Kidney epithelial cell (primary cell): ENCODE results near the gene ABCB8. TPM values are rescaled to one million over a fixed set of nuclear protein-coding genes. Genes with fewer than 3 reads are reported as not detected.

Experiments
- DNase-seq: peaks from one replicate; pipeline ENCODE4 v3.0.0-alpha.2; 2010; ENCODE audit warnings: low read depth
- H3K27me3 ChIP-seq: 2 replicates; pipeline ENCODE4 v1.6.0; 2011; ENCODE audit warnings: low read length; ENCODE audit not compliant: control insufficient read depth, insufficient read depth
- H3K36me3 ChIP-seq: 2 replicates; pipeline ENCODE4 v1.5.1; 2011; ENCODE audit warnings: low read length; ENCODE audit not compliant: control insufficient read depth, insufficient read depth
- H3K4me3 ChIP-seq: 2 replicates; pipeline ENCODE4 v1.5.1; 2011; ENCODE audit warnings: low read depth, mild to moderate bottlenecking, control low read depth, low read length
- total RNA-seq: library from RNA; depleted of rRNA; stranded (reverse); fragments of >200 nt; gene quantifications from 2 replicates; pipeline ENCODE4 v1.2.3, GENCODE V29; 2015
- TF ChIP-seq, protein P1 (sequence below): IDR thresholded peaks from 2 replicates; pipeline ENCODE4 v1.5.1; 2011; ENCODE audit warnings: mild to moderate bottlenecking, moderate library complexity, low read length, control low read depth, inconsistent platforms; ENCODE audit not compliant: insufficient read depth, poor library complexity, severe bottlenecking

ABCB8 gene
- total RNA-seq, 1 donor from 2014 or later, result 37.1 TPM

DNA sequence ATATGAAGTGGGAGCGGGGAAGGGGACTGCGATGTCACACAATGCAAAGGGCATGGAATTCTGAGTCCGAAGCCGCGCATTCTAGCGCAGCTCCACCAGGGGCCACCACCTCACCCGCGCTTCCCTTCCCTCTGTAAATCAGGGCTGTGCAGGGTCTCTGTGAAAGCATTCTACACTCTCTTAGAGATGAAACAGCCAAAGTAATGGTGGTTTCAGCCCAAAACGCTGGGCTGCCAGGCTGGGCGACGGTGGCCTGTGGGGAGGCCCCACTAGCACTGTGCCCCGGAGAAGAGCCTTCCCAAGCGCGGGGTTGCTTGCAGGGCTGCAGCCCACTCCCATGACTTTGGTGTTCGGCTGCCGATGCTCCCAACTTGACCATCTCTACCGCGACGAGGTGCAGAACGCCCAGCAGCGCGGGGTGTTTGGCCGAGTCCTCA, 15.3 kb upstream of the ABCB8 start:
- peaks cover 52% of the 10 kb centered on the region for H3K27me3 ChIP-seq
- no peak for DNase-seq
- H3K36me3 ChIP-seq, result no peaks in the 10 kb centered on the region
- no peak overlapping the region for H3K4me3 ChIP-seq
- TF ChIP-seq, protein P1, sequence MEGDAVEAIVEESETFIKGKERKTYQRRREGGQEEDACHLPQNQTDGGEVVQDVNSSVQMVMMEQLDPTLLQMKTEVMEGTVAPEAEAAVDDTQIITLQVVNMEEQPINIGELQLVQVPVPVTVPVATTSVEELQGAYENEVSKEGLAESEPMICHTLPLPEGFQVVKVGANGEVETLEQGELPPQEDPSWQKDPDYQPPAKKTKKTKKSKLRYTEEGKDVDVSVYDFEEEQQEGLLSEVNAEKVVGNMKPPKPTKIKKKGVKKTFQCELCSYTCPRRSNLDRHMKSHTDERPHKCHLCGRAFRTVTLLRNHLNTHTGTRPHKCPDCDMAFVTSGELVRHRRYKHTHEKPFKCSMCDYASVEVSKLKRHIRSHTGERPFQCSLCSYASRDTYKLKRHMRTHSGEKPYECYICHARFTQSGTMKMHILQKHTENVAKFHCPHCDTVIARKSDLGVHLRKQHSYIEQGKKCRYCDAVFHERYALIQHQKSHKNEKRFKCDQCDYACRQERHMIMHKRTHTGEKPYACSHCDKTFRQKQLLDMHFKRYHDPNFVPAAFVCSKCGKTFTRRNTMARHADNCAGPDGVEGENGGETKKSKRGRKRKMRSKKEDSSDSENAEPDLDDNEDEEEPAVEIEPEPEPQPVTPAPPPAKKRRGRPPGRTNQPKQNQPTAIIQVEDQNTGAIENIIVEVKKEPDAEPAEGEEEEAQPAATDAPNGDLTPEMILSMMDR, result peak; percentile 80

DNA sequence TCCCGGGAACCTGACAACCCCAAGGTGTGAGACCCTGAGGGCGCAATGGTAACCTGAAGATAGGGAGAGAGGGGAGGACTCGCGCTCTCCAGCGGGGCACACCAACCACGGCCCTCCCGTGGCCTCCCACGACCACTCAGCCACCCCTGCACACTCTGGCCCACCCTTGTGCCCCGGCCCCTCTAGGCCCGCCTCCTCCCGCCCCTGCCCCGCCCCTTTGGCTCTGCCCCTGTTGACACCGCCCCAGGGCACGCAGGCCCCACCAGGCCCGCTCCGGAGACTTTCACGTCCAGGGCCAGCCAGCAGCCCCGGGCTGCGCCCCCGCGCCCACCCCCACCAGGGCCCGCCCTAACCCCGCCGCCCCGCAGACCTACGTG, 14.9 kb upstream of the ABCB8 start:
- no peak for DNase-seq
- TF ChIP-seq, protein P1, result no peak
- Histone ChIP-seq H3K4me3 (peak overlapping the region; percentile 24), H3K36me3 (no peaks in the 10 kb centered on the region), H3K27me3 (peaks cover 56% of the 10 kb centered on the region)

DNA sequence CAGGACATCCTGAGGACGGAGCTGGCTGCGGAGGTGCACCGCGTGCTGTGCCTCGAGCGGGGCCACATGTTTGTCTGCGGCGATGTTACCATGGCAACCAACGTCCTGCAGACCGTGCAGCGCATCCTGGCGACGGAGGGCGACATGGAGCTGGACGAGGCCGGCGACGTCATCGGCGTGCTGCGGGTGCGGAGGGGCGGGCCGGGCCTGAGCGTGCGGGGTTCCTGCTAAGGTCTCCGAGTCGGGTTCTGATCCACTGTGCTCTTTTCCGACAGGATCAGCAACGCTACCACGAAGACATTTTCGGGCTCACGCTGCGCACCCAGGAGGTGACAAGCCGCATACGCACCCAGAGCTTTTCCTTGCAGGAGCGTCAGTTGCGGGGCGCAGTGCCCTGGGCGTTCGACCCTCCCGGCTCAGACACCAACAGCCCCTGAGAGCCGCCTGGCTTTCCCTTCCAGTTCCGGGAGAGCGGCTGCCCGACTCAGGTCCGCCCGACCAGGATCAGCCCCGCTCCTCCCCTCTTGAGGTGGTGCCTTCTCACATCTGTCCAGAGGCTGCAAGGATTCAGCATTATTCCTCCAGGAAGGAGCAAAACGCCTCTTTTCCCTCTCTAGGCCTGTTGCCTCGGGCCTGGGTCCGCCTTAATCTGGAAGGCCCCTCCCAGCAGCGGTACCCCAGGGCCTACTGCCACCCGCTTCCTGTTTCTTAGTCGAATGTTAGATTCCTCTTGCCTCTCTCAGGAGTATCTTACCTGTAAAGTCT, 14.3 kb upstream of the ABCB8 start:
- H3K4me3 ChIP-seq, result peak overlapping the region; percentile 24
- no peak for DNase-seq
- TF ChIP-seq, protein P1, result no peak
- peaks cover 59% of the 10 kb centered on the region for H3K27me3 ChIP-seq
- H3K36me3 ChIP-seq, result no peaks in the 10 kb centered on the region

DNA sequence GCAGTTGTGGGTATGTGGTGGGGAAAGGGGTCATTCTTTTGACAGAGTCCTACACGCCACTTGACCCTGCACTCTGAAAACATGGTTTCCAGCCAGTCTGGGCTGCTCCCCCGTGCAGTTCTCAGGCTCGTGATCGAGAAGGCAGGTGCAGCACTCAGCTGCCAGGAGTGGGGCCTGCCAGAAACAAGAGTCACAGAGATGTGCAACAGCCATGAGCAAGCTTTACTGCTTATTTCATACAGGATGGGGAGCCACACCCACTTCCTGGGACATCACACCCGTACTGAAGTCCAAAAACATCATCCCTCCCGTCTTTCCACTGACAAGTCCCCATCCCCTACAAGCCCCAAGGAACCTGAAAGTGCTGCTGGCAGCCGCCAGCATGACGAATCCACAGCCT, 13.3 kb upstream of the ABCB8 start:
- TF ChIP-seq, protein P1, result no peak
- DNase-seq, result no peak
- Histone ChIP-seq H3K36me3 (no peaks in the 10 kb centered on the region), H3K4me3 (no peak overlapping the region), H3K27me3 (peaks cover 66% of the 10 kb centered on the region)

DNA sequence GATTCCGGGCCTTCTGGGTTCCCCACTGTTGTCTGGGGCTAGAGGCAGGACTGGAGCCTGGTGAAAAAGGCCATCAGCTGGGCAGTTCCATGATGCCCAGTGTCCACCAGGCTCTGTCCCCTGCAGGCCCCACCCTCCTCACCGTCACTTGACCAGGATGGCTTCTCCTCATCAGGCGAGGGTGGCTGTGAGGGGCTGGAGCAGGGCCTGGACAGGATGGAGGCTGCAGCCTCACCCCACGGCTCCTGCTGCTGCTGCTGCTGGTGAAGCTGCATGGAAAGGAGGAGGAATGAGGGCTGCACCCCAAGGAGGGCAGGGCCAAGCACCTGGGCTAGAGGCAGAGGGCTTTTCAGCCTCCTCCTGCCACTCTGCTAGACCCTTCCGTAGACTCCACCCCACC, 12.3 kb upstream of the ABCB8 start:
- H3K36me3 ChIP-seq, result no peaks in the 10 kb centered on the region
- H3K27me3 ChIP-seq, result peaks cover 64% of the 10 kb centered on the region
- DNase-seq, result no peak
- TF ChIP-seq, protein P1, result no peak
- no peak overlapping the region for H3K4me3 ChIP-seq

DNA sequence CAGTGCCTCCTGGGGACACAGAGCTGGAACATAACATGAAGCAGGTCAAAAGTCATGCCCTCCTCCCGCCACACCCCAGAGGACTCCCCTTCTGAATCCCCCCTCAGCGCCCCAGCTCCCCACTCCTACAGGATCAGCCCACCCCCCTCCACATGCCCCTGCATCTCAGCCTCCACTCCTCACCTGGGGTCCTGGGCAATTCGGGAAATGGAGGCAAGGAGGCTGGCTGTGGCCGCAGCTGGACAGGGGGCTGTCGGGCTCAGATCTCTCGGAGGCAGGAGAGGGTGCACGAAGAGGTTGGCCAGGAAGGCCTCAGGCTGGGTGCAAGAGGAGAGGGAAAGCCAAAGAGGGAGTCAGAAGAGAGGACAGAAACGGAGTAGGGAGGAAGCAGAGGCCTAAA, 11.7 kb upstream of the ABCB8 start:
- Histone ChIP-seq H3K27me3 (peaks cover 64% of the 10 kb centered on the region), H3K4me3 (no peak overlapping the region), H3K36me3 (no peaks in the 10 kb centered on the region)
- TF ChIP-seq, protein P1, result no peak
- no peak for DNase-seq
